ENCODE results near the gene TET3. TPM values are rescaled to one million over a fixed set of nuclear protein-coding genes. Genes with fewer than 3 reads are reported as not detected.

Gene TET3
- total RNA-seq, 2 experiments from 2014 or later: 15.5 to 16.4 TPM

DNA sequence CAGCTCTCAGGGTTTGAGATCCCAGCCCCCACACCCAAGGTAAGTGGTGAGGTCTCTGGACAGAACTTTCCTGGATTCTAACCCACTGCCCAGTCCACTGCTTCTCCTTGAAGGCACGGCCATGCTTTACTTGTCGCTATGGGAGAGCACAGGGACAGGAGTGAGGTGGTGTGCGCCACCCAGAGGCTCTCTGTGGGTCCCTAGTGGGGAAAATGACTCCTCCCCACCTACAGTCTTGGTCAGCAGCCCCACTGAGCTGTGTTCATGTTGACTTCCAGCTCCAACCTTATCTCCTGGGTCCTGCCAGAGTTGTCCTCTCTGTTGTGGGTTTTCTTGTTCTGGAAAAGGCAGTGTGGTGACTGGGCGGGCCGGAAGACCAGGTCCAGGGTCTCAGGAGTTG lies 11.1 kb downstream of the TET3 start:
- intact Hi-C loops (cut with micrococcal nuclease): no loop called here
- POLR2A ChIA-PET: interaction anchor here (1.0 to 2.4 kb wide), 4 partner anchors 9 to 173 kb away, joined by 3 to 12 read pairs (median 3); partner anchors contain the start of gene ACTG2
- ATAC-seq: no peak

DNA sequence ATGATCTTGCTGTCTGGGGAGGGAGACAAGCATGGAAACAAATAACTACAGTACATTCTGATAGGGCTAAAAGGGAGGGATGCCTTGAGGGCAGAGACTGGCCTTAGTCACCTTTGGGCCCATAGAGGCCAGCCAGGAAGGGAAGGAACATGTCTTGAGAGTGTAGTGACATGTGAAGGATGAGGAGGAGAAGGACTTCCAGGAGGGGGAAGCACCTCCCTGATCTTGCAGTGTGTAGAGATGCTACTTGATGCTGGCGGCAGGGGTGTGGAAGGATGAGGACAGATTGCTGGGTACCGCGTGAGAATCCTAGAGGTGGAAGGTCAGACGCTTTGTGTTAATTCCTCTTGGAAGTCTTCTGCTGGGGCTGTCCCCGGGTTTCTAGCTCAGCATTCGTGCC lies 13.1 kb downstream of the TET3 start:
- Mint-ChIP-seq H3K27me3 (no peaks in the 10 kb centered on the region), H3K4me3 (no peak overlapping the region), H3K36me3 (ENCODE audit: low read depth) (peaks cover 20% of the 10 kb centered on the region), H3K4me1 (ENCODE audit: low read depth) (peaks cover 81% of the 10 kb centered on the region), H3K9me3 (no peaks in the 10 kb centered on the region), H3K27ac (peak overlapping the region; percentile 39)
- ChIA-PET CTCF (interaction anchor here (1.0 to 1.9 kb wide), 3 partner anchors 13 to 181 kb away, joined by 3 to 5 read pairs (median 3); partner anchors contain the start of gene MOB1A), POLR2A (interaction anchor here (0.9 kb wide), 1 partner anchor 10 kb away, joined by 5 read pairs; no protein-coding TSS in a partner anchor)
- no peak for DNase-seq
- ATAC-seq: no peak
- intact Hi-C loops (cut with micrococcal nuclease): no loop called here
- TF ChIP-seq, protein P1, sequence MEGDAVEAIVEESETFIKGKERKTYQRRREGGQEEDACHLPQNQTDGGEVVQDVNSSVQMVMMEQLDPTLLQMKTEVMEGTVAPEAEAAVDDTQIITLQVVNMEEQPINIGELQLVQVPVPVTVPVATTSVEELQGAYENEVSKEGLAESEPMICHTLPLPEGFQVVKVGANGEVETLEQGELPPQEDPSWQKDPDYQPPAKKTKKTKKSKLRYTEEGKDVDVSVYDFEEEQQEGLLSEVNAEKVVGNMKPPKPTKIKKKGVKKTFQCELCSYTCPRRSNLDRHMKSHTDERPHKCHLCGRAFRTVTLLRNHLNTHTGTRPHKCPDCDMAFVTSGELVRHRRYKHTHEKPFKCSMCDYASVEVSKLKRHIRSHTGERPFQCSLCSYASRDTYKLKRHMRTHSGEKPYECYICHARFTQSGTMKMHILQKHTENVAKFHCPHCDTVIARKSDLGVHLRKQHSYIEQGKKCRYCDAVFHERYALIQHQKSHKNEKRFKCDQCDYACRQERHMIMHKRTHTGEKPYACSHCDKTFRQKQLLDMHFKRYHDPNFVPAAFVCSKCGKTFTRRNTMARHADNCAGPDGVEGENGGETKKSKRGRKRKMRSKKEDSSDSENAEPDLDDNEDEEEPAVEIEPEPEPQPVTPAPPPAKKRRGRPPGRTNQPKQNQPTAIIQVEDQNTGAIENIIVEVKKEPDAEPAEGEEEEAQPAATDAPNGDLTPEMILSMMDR (IDR thresholded peaks at IDR 0.05): no peak

More for the DNA sequence above, 11.1 kb downstream of the TET3 start:
- Mint-ChIP-seq H3K4me1 (ENCODE audit: low read depth) (peaks cover 74% of the 10 kb centered on the region), H3K27me3 (no peaks in the 10 kb centered on the region), H3K9me3 (peaks cover 4% of the 10 kb centered on the region), H3K4me3 (no peak overlapping the region), H3K27ac (no peak overlapping the region), H3K36me3 (ENCODE audit: low read depth) (peaks cover 40% of the 10 kb centered on the region)
- peak; percentile 35 for DNase-seq
- TF ChIP-seq, protein P1 (IDR thresholded peaks at IDR 0.05): no peak
- CTCF ChIA-PET: interaction anchor here (0.8 to 2.5 kb wide), 8 partner anchors 8 to 172 kb away, joined by 3 to 13 read pairs (median 4); no protein-coding TSS in a partner anchor

DNA sequence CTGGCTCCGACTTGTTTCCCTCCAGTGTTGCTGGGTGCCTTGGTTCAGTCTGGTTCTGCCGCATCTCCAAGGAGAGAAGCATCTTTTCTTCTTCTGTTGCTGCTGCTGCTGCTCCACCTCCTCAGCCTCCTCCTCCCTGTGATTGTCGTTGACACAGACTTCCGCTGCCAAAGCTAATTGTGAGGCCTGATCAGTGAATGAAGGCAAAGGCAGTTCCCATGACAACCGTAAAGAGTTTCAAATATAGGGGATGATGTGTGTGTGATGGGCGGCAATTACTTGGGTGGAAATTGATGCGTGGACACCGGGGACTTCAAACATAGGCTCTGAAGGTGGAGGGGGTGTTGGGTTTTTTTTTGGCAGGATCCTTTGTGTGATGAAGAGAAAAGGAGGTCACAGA lies 13.7 kb downstream of the TET3 start:
- Mint-ChIP-seq H3K4me3 (no peak overlapping the region), H3K9me3 (no peaks in the 10 kb centered on the region), H3K4me1 (ENCODE audit: low read depth) (peaks cover 79% of the 10 kb centered on the region), H3K27ac (peak overlapping the region; percentile 68), H3K27me3 (no peaks in the 10 kb centered on the region), H3K36me3 (ENCODE audit: low read depth) (peaks cover 15% of the 10 kb centered on the region)
- ChIA-PET POLR2A (interaction anchor here (0.7 to 1.0 kb wide), 2 partner anchors 9 to 12 kb away, joined by 3 read pairs; no protein-coding TSS in a partner anchor), CTCF (interaction anchor here (1.0 to 1.9 kb wide), 4 partner anchors 11 to 180 kb away, joined by 3 to 7 read pairs (median 4); partner anchors contain the start of gene MOB1A)
- TF ChIP-seq, protein P1 (IDR thresholded peaks at IDR 0.05): no peak
- ATAC-seq (no peak), DNase-seq (peak; percentile 36)
- intact Hi-C loops (cut with micrococcal nuclease): no loop called here

DNA sequence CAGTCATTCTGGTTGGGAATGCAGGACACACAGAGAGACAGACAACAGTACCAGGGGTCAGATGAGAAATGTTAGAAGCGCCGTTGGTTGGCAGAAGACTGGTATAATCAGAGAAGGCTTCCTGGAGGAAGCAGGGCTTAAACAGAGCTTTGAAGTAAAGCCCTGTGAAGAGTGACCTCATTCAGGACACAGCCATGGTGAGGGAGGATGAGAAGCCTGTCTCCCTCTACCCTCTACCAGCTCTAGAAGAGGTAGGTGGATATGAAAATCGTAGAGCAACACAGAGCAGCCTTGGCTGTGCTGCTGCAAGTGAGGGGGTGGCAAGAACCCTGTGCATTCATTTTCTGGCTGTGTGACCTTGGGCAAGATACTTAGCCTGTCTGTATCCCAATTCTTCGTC lies 14.2 kb downstream of the TET3 start:
- Mint-ChIP-seq H3K4me3 (no peak overlapping the region), H3K27ac (peak overlapping the region; percentile 68), H3K9me3 (no peaks in the 10 kb centered on the region), H3K4me1 (ENCODE audit: low read depth) (peaks cover 79% of the 10 kb centered on the region), H3K36me3 (ENCODE audit: low read depth) (peaks cover 10% of the 10 kb centered on the region), H3K27me3 (no peaks in the 10 kb centered on the region)
- CTCF ChIA-PET: interaction anchor here (1.0 to 1.9 kb wide), 3 partner anchors 11 to 171 kb away, joined by 3 to 7 read pairs (median 5); no protein-coding TSS in a partner anchor
- TF ChIP-seq, protein P1 (IDR thresholded peaks at IDR 0.05): no peak
- ATAC-seq (peak; percentile 50), DNase-seq (peak; percentile 50)
- intact Hi-C loops (cut with micrococcal nuclease): no loop called here
- POLR2A ChIA-PET: interaction anchor here (0.7 to 1.0 kb wide), 2 partner anchors 10 to 12 kb away, joined by 3 read pairs; no protein-coding TSS in a partner anchor

All from activated CD8-positive, alpha-beta T cell treated with anti-CD3 and anti-CD28 coated beads for 36 hours (primary cell).